HepG2 (cell line): ENCODE measurements around the gene IL22RA1. TPM values are rescaled to one million over a fixed set of nuclear protein-coding genes. Genes with fewer than 3 reads are reported as not detected.

Experiments used
- ATAC-seq: fragments of 200-7000 bp; cut with Tn5 transposase; 3 replicates; pipeline ENCODE4 v1.9.1; 2020; ENCODE audit warnings: mild to moderate bottlenecking, moderate library complexity
- BruUV-seq: library from RNA; stranded (reverse); fragments of 400-500 nt; replicated peaks from 2 replicates; lab custom pipeline; 2021; lab: Mats Ljungman, UMichigan
- CTCF ChIA-PET: fragments of 300-600 bp; formaldehyde crosslinking; extraction: SDS; loops from one replicate; lab custom pipeline; 2021; ENCODE audit warnings: low total read pairs, inconsistent platforms, low intra/inter-chr PET ratio; lab: Yijun Ruan, JAX
- POLR2A ChIA-PET: fragments of 350-600 bp; sonication (Branson Sonifier 250); formaldehyde crosslinking; loops from one replicate; lab custom pipeline; 2020; ENCODE audit warnings: antibody characterized with exemption, inconsistent platforms; lab: Yijun Ruan, JAX
- DNase-seq: peaks from one replicate; pipeline ENCODE4 v3.0.0-alpha.2; 2015; ENCODE audit warnings: low spot score
- FAIRE-seq: peaks from 3 replicates; lab custom pipeline; 2011; peaks lifted over from hg19 to GRCh38; lab: Jason Lieb, UNC
- H2AFZ ChIP-seq: one replicate; pipeline ENCODE4 v1.6.1; 2011; ENCODE audit warnings: low read length, inconsistent platforms
- H3K27ac ChIP-seq: fragments of 300-600 bp; 3 replicates; pipeline ENCODE4 v1.8.0; 2011; ENCODE audit warnings: mixed run types, mild to moderate bottlenecking, mixed read lengths, low read length, inconsistent platforms; ENCODE audit not compliant: insufficient read depth; ENCODE audit errors: extremely low read length
- H3K27me3 ChIP-seq, 2 experiments: fragments of 200-600 bp in 1 of 2; 2 replicates in 1 of 2; 3 replicates in 1 of 2; pipeline versions ENCODE4 v1.6.0 to v1.8.0; 2011; ENCODE audit warnings: low read length in 2 of 2, mild to moderate bottlenecking in 2 of 2, moderate library complexity in 2 of 2, inconsistent platforms in 1 of 2; ENCODE audit not compliant: insufficient read depth in 2 of 2, control insufficient read depth in 1 of 2
- H3K36me3 ChIP-seq, 2 experiments: fragments of 200-600 bp in 1 of 2; replicated peaks in 1 of 2; 2 replicates in 1 of 2; 3 replicates in 1 of 2; pipeline versions ENCODE4 v1.5.1 to v1.8.0; 2011; ENCODE audit warnings: low read length in 2 of 2, inconsistent platforms in 1 of 2; ENCODE audit not compliant: insufficient read depth in 2 of 2, control insufficient read depth in 1 of 2
- H3K4me1 ChIP-seq: 2 replicates; pipeline ENCODE4 v1.5.1; 2012; ENCODE audit warnings: low read length, inconsistent platforms; ENCODE audit not compliant: insufficient read depth
- H3K4me2 ChIP-seq: 2 replicates; pipeline ENCODE4 v1.6.0; 2011; ENCODE audit warnings: low read depth, low read length, inconsistent platforms
- H3K4me3 ChIP-seq, 3 experiments: fragments of 200-600 bp in 1 of 3; sonication (generic), shearing (Covaris generic) in 1 of 3; replicated peaks in 1 of 3; 2 replicates each; pipeline ENCODE4 v1.5.1; 2011 to 2016; ENCODE audit warnings: low read length in 3 of 3, inconsistent platforms in 2 of 3, low read depth in 2 of 3, mild to moderate bottlenecking in 2 of 3, control low read depth in 1 of 3, mixed read lengths in 1 of 3; ENCODE audit not compliant: insufficient read depth in 1 of 3
- H3K79me2 ChIP-seq: one replicate; pipeline ENCODE4 v1.6.1; 2011; ENCODE audit warnings: low read length, inconsistent platforms; ENCODE audit not compliant: insufficient read depth
- H3K9ac ChIP-seq: 2 replicates; pipeline ENCODE4 v1.6.0; 2011; ENCODE audit warnings: mild to moderate bottlenecking, low read depth, low read length, inconsistent platforms; ENCODE audit not compliant: insufficient read depth
- H3K9me3 ChIP-seq: 2 replicates; pipeline ENCODE4 v1.5.1; 2012; ENCODE audit warnings: mild to moderate bottlenecking, low read length
- H4K20me1 ChIP-seq: 2 replicates; pipeline ENCODE4 v1.6.0; 2011; ENCODE audit warnings: inconsistent platforms, mild to moderate bottlenecking, low read length, moderate library complexity; ENCODE audit not compliant: insufficient read depth
- ATRX ChIP-seq: sonication (generic); formaldehyde crosslinking; IDR thresholded peaks from 2 replicates; pipeline ENCODE4 v1.4.0; 2020; ENCODE audit warnings: missing genetic modification reagents, borderline replicate concordance
- NAIF1 ChIP-seq: sonication (generic); formaldehyde crosslinking; IDR thresholded peaks from 2 replicates; pipeline ENCODE4 v1.5.0; 2020; ENCODE audit warnings: mild to moderate bottlenecking, missing genetic modification reagents, borderline replicate concordance
- NCOR1 ChIP-seq: fragments of 200-600 bp; sonication (generic); IDR thresholded peaks from 2 replicates; pipeline ENCODE4 v1.7.0; 2017; ENCODE audit warnings: antibody characterized with exemption, low read length, borderline replicate concordance
- RFX5 ChIP-seq: IDR thresholded peaks from 2 replicates; pipeline ENCODE4 v1.6.1; 2011; ENCODE audit warnings: low read depth, low read length, improper control_type of control experiment
- THAP11 ChIP-seq: IDR thresholded peaks from 2 replicates; pipeline ENCODE4 v1.6.1; 2016; ENCODE audit warnings: missing biosample characterization, missing genetic modification reagents
- ZFP62 ChIP-seq: sonication (generic); formaldehyde crosslinking; IDR thresholded peaks from 2 replicates; pipeline ENCODE4 v1.4.0; 2020; ENCODE audit warnings: missing genetic modification reagents
- ZNF20 ChIP-seq: sonication (generic); formaldehyde crosslinking; IDR thresholded peaks from 2 replicates; pipeline ENCODE4 v1.4.0; 2020; ENCODE audit warnings: mild to moderate bottlenecking, moderate library complexity, missing genetic modification reagents
- ZNF850 ChIP-seq: sonication (generic); formaldehyde crosslinking; conservative IDR thresholded peaks from 2 replicates; pipeline ENCODE4 v1.9.0; 2021; ENCODE audit warnings: mild to moderate bottlenecking, missing genetic modification reagents
- WGBS: methylation state at CpG from one replicate; pipeline ENCODE4 v1.1.6; 2017; ENCODE audit warnings: low lambda C conversion rate; 5-methylcytosine and 5-hydroxymethylcytosine counted together
- in situ Hi-C: cut with HindIII; loops from 2 replicates; pipeline ENCODE4 v1.10.0; 2017; ENCODE audit warnings: low pct_unique_long_range_greater_than_20kb; ENCODE audit not compliant: extremely low pct_ligation_motif_present
- intact Hi-C: fragments of 100-400 bp; cut with micrococcal nuclease; formaldehyde crosslinking; loops from one replicate; pipeline ENCODE4 v1.10.0; 2022; ENCODE audit not compliant: unreplicated experiment
- polyA plus RNA-seq, 8 experiments: library from polyadenylated mRNA; depleted of rRNA in 3 of 8; stranded (reverse) in 7 of 8; unstranded in 1 of 8; fragments of >200 nt; fragmentation: Illumina TruSeq in 4 of 8; extraction: Trizol in 4 of 8; gene quantifications; 2 replicates each; pipeline versions ENCODE4 v1.2.1 to v1.2.3, GENCODE V29; 2011 to 2016; ENCODE audit warnings: low read depth in 4 of 8, missing spikeins in 1 of 8, mixed read lengths in 1 of 8; ENCODE audit not compliant: insufficient read depth in 1 of 8
- total RNA-seq, 5 experiments: library from RNA; depleted of rRNA; stranded (reverse); fragments of >200 nt; fragmentation: Illumina TruSeq; extraction: Trizol; gene quantifications; 2 replicates each; pipeline ENCODE4 v1.2.3, GENCODE V29; 2016; ENCODE audit warnings: low read depth in 1 of 5
- TF ChIP-seq, protein P1 (sequence below): sonication (generic); formaldehyde crosslinking; IDR thresholded peaks from 2 replicates; pipeline ENCODE4 v1.5.0; 2020; ENCODE audit warnings: mild to moderate bottlenecking, missing genetic modification reagents
- TF ChIP-seq, protein P2 (sequence below): sonication (generic); formaldehyde crosslinking; IDR thresholded peaks from 2 replicates; pipeline ENCODE4 v1.5.0; 2020; ENCODE audit warnings: missing genetic modification reagents

The IL22RA1 gene
- total and polyA plus RNA-seq, 2 of the 13 experiments (the other 11 are each of a cell fraction or from before 2014, with no cell fraction given), result 4.4 to 10.2 TPM

DNA sequence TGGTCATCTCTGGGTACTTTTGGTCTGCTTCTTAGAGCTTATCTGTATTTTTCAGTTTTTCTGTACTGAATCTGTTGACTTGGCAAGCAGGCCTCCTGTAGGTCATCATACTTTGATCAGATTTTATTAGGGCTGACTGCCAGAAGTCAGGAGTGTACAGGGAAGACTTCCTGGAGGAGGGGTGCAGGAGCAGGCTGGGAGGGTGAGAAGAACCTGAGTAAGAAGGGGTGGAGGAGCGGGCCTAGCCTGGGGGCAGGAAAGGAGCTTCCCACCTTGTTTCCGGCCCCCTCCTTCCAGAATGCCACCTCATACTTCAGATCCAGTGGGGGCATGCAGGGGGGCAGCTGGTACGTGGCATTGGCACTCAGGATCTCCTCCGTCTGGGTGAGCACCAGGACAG, 18.3 kb upstream of the IL22RA1 start:
- no TSS peak for BruUV-seq
- FAIRE-seq, result no peak

More for the DNA sequence above, 18.3 kb upstream of the IL22RA1 start:
- 100% methylated on average over 2 of the region's 4 CpGs for WGBS
- H2AFZ ChIP-seq, result no peak overlapping the region
- CTCF ChIA-PET, result no interaction called here
- no peak overlapping the region for H3K27ac ChIP-seq
- no peak for DNase-seq
- no peak for ATAC-seq
- intact Hi-C loops, result no loop called here
- H3K9me3 ChIP-seq, result no peaks in the 10 kb centered on the region
- H3K4me3 ChIP-seq, result no peak overlapping the region
- POLR2A ChIA-PET, result no interaction called here
- H4K20me1 ChIP-seq, result no peaks in the 10 kb centered on the region
- no peak overlapping the region for H3K9ac ChIP-seq
- no peak overlapping the region for H3K4me2 ChIP-seq
- H3K36me3 ChIP-seq, result peaks cover 2 to 20% of the 10 kb centered on the region in 2 experiments
- no peaks in the 10 kb centered on the region for H3K27me3 ChIP-seq
- H3K4me1 ChIP-seq, result peaks cover 11% of the 10 kb centered on the region
- in situ Hi-C loops, result no loop called here
- TF ChIP-seq ZFP62 (no peak), RFX5 (no peak), ATRX (no peak), ZNF20 (no peak), NCOR1 (no peak), THAP11 (CRISPR knock-in tag) (no peak), ZNF850 (CRISPR knock-in tag) (no peak), NAIF1 (CRISPR knock-in tag) (no peak)
- TF ChIP-seq, protein P1, sequence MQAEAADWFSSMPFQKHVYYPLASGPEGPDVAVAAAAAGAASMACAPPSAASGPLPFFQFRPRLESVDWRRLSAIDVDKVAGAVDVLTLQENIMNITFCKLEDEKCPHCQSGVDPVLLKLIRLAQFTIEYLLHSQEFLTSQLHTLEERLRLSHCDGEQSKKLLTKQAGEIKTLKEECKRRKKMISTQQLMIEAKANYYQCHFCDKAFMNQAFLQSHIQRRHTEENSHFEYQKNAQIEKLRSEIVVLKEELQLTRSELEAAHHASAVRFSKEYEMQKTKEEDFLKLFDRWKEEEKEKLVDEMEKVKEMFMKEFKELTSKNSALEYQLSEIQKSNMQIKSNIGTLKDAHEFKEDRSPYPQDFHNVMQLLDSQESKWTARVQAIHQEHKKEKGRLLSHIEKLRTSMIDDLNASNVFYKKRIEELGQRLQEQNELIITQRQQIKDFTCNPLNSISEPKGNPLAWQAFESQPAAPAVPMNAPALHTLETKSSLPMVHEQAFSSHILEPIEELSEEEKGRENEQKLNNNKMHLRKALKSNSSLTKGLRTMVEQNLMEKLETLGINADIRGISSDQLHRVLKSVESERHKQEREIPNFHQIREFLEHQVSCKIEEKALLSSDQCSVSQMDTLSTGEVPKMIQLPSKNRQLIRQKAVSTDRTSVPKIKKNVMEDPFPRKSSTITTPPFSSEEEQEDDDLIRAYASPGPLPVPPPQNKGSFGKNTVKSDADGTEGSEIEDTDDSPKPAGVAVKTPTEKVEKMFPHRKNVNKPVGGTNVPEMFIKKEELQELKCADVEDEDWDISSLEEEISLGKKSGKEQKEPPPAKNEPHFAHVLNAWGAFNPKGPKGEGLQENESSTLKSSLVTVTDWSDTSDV (CRISPR knock-in tag), result no peak
- TF ChIP-seq, protein P2, sequence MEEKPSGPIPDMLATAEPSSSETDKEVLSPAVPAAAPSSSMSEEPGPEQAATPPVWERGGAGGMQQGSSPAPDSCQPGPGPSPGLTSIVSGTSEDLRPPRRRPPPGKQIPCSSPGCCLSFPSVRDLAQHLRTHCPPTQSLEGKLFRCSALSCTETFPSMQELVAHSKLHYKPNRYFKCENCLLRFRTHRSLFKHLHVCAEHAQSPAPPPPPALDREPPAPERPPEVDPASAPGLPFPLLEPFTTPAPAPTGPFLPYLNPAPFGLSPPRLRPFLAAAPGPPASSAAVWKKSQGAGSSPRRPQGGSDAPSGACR, result no peak
- no peaks in the 10 kb centered on the region for H3K79me2 ChIP-seq
